H9 (cell line): ENCODE measurements around the gene ZDHHC3. TPM values are rescaled to one million over a fixed set of nuclear protein-coding genes. Genes with fewer than 3 reads are reported as not detected.

Experiments used
- DNase-seq: peaks from one replicate; pipeline ENCODE4 v3.0.0-alpha.2; 2017
- H2AFZ ChIP-seq: one replicate; pipeline ENCODE4 v1.6.1; 2013; ENCODE audit warnings: mild to moderate bottlenecking, low read length, control low read depth, moderate library complexity
- H2AK5ac ChIP-seq: 2 replicates; pipeline ENCODE4 v1.6.1; 2013; ENCODE audit warnings: low read length, control low read depth, mixed read lengths; ENCODE audit not compliant: insufficient read length
- H2BK120ac ChIP-seq: one replicate; pipeline ENCODE4 v1.6.1; 2013; ENCODE audit warnings: low read depth, mild to moderate bottlenecking, low read length, control low read depth, inconsistent platforms; ENCODE audit not compliant: poor library complexity, severe bottlenecking
- H2BK12ac ChIP-seq: 2 replicates; pipeline ENCODE4 v1.6.1; 2013; ENCODE audit warnings: low read length, control low read depth, mixed read lengths, low read depth; ENCODE audit not compliant: insufficient read length
- H2BK15ac ChIP-seq: 2 replicates; pipeline ENCODE4 v1.6.1; 2013; ENCODE audit warnings: low read depth, low read length, control low read depth
- H2BK20ac ChIP-seq: one replicate; pipeline ENCODE4 v1.6.1; 2013; ENCODE audit warnings: low read depth, mild to moderate bottlenecking, low read length, control low read depth, inconsistent platforms; ENCODE audit not compliant: poor library complexity, severe bottlenecking
- H2BK5ac ChIP-seq: 2 replicates; pipeline ENCODE4 v1.6.1; 2013; ENCODE audit warnings: low read length, control low read depth, mixed read lengths; ENCODE audit not compliant: insufficient read length
- H3K14ac ChIP-seq: 2 replicates; pipeline ENCODE4 v1.6.1; 2013; ENCODE audit warnings: low read length, control low read depth; ENCODE audit not compliant: insufficient read depth
- H3K18ac ChIP-seq: 2 replicates; pipeline ENCODE4 v1.6.1; 2013; ENCODE audit warnings: low read depth, mild to moderate bottlenecking, mixed read lengths, low read length, control low read depth; ENCODE audit not compliant: insufficient read length
- H3K23ac ChIP-seq: 2 replicates; pipeline ENCODE4 v1.6.1; 2013; ENCODE audit warnings: low read length, control low read depth, mixed read lengths, low read depth; ENCODE audit not compliant: insufficient read length
- H3K23me2 ChIP-seq: 2 replicates; pipeline ENCODE4 v1.6.1; 2013; ENCODE audit warnings: low read depth, mild to moderate bottlenecking, mixed read lengths, low read length, control low read depth; ENCODE audit not compliant: insufficient read length, poor library complexity, severe bottlenecking
- H3K27ac ChIP-seq: 2 replicates; pipeline ENCODE4 v1.5.1; 2013; ENCODE audit warnings: low read length, control low read depth, mixed read lengths, low read depth; ENCODE audit not compliant: insufficient read length
- H3K27me3 ChIP-seq: 2 replicates; pipeline ENCODE4 v1.6.1; 2013; ENCODE audit warnings: low read length, control low read depth, inconsistent platforms; ENCODE audit not compliant: insufficient read depth
- H3K4ac ChIP-seq: 2 replicates; pipeline ENCODE4 v1.6.1; 2013; ENCODE audit warnings: low read depth, mild to moderate bottlenecking, control low read depth, inconsistent platforms, low read length, moderate library complexity
- H3K4me1 ChIP-seq: 2 replicates; pipeline ENCODE4 v1.6.1; 2013; ENCODE audit warnings: low read length, control low read depth, inconsistent platforms; ENCODE audit not compliant: insufficient read depth
- H3K4me2 ChIP-seq: 2 replicates; pipeline ENCODE4 v1.6.1; 2013; ENCODE audit warnings: low read length, control low read depth, mixed read lengths; ENCODE audit not compliant: insufficient read length, insufficient read depth
- H3K56ac ChIP-seq: 2 replicates; pipeline ENCODE4 v1.6.1; 2013; ENCODE audit warnings: low read depth, mild to moderate bottlenecking, mixed read lengths, low read length, control low read depth; ENCODE audit not compliant: insufficient read length
- H3K79me1 ChIP-seq: 2 replicates; pipeline ENCODE4 v1.6.1; 2013; ENCODE audit warnings: low read depth, mild to moderate bottlenecking, moderate library complexity, low read length, control low read depth, inconsistent platforms; ENCODE audit not compliant: insufficient read depth, poor library complexity, severe bottlenecking
- H3K79me2 ChIP-seq: 2 replicates; pipeline ENCODE4 v1.6.1; 2013; ENCODE audit warnings: low read length, control low read depth, inconsistent platforms; ENCODE audit not compliant: insufficient read depth
- H3K9ac ChIP-seq: 2 replicates; pipeline ENCODE4 v1.6.1; 2013; ENCODE audit warnings: low read length, control low read depth, mixed read lengths; ENCODE audit not compliant: insufficient read length; ENCODE audit errors: extremely low read depth
- H3K9me3 ChIP-seq: one replicate; pipeline ENCODE4 v1.6.1; 2013; ENCODE audit warnings: low read depth, low read length, inconsistent platforms; ENCODE audit not compliant: control insufficient read depth
- H3T11ph ChIP-seq: one replicate; pipeline ENCODE4 v1.6.1; 2013; ENCODE audit warnings: mild to moderate bottlenecking, low read length, control low read depth, inconsistent platforms
- H4K20me1 ChIP-seq: one replicate; pipeline ENCODE4 v1.6.1; 2013; ENCODE audit not compliant: control insufficient read depth, insufficient read length, insufficient read depth
- H4K5ac ChIP-seq: 2 replicates; pipeline ENCODE4 v1.6.1; 2013; ENCODE audit warnings: low read depth, mild to moderate bottlenecking, mixed read lengths, low read length, control low read depth; ENCODE audit not compliant: insufficient read length
- H4K8ac ChIP-seq: replicated peaks from 2 replicates; pipeline ENCODE4 v1.6.1; 2013; ENCODE audit warnings: low read length, control low read depth, mixed read lengths, low read depth; ENCODE audit not compliant: insufficient read length
- H4K91ac ChIP-seq: 2 replicates; pipeline ENCODE4 v1.6.1; 2013; ENCODE audit warnings: low read depth, mild to moderate bottlenecking, moderate library complexity, mixed read lengths, low read length, control low read depth; ENCODE audit not compliant: insufficient read length
- H3K27ac Mint-ChIP-seq, 3 experiments: 2 replicates in 2 of 3; 3 replicates in 1 of 3; pipeline ENCODE4 v1.8.0; 2020 to 2021; ENCODE audit warnings: mixed read lengths in 3 of 3, mild to moderate bottlenecking in 1 of 3, moderate library complexity in 1 of 3
- H3K27me3 Mint-ChIP-seq: 2 replicates; pipeline ENCODE4 v1.8.0; 2021; ENCODE audit warnings: low read depth, mild to moderate bottlenecking, moderate library complexity, mixed read lengths
- H3K36me3 Mint-ChIP-seq, 3 experiments: 2 replicates in 2 of 3; 3 replicates in 1 of 3; pipeline ENCODE4 v1.8.0; 2020 to 2021; ENCODE audit warnings: low read depth in 3 of 3, mixed read lengths in 3 of 3; ENCODE audit not compliant: insufficient read depth in 1 of 3
- H3K4me1 Mint-ChIP-seq, 2 experiments: 2 replicates each; pipeline ENCODE4 v1.8.0; 2020; ENCODE audit warnings: mixed read lengths in 2 of 2
- H3K4me3 Mint-ChIP-seq, 2 experiments: 2 replicates in 1 of 2; 3 replicates in 1 of 2; pipeline ENCODE4 v1.8.0; 2020 to 2021; ENCODE audit warnings: mild to moderate bottlenecking in 2 of 2, mixed read lengths in 2 of 2, moderate library complexity in 1 of 2
- H3K9me3 Mint-ChIP-seq, 2 experiments: 2 replicates in 1 of 2; 3 replicates in 1 of 2; pipeline ENCODE4 v1.8.0; 2020; ENCODE audit warnings: mild to moderate bottlenecking in 2 of 2, mixed read lengths in 2 of 2, moderate library complexity in 1 of 2
- CTCF ChIP-seq: fragments of 200-600 bp; sonication (generic); conservative IDR thresholded peaks from 3 replicates; pipeline ENCODE4 v1.8.0; 2021; ENCODE audit warnings: antibody characterized with exemption, mild to moderate bottlenecking
- WGBS: extraction: QIAGEN DNeasy Blood & Tissue Kit; methylation state at CpG from one replicate; pipeline ENCODE4 v1.1.7; 2013; ENCODE audit warnings: missing lambda C conversion rate, low lambda C conversion rate, mixed read lengths; ENCODE audit not compliant: insufficient read length; ENCODE audit errors: extremely low coverage; 5-methylcytosine and 5-hydroxymethylcytosine counted together
- total RNA-seq: library from RNA; stranded (reverse); gene quantifications from 2 replicates; pipeline ENCODE4 v1.2.1, GENCODE V29; 2021

The ZDHHC3 gene
- total RNA-seq, 1 experiment from 2014 or later: 71.3 TPM

GRCh38 chr3:45001738-45002137, 25.8 kb upstream of the ZDHHC3 start:
- no CpG with 5 or more reads among the region's 3 CpGs for WGBS
- H3K27ac Mint-ChIP-seq: no peak overlapping the region
- H3K4me3 Mint-ChIP-seq: no peak overlapping the region
- H3K56ac ChIP-seq: no peak overlapping the region
- H4K8ac ChIP-seq: no peak overlapping the region
- H2BK15ac ChIP-seq: no peak overlapping the region
- no peak overlapping the region for H3K4me2 ChIP-seq
- no peak overlapping the region for H4K91ac ChIP-seq
- H3K79me1 ChIP-seq: no peaks in the 10 kb centered on the region
- peak; percentile 24; the same call in 1 of the 3 replicates for TF ChIP-seq CTCF
- H2BK12ac ChIP-seq: no peak overlapping the region
- no peak overlapping the region for H2BK5ac ChIP-seq
- DNase-seq: no peak
- no peak overlapping the region for H3K4ac ChIP-seq
- no peak overlapping the region for H3K9ac ChIP-seq
- no peak overlapping the region for H2AK5ac ChIP-seq
- no peak overlapping the region for H4K5ac ChIP-seq
- H3K18ac ChIP-seq: no peak overlapping the region
- no peak overlapping the region for H3K14ac ChIP-seq
- peaks cover 5% of the 10 kb centered on the region for H3K9me3 ChIP-seq
- no peaks in the 10 kb centered on the region for H3K79me2 ChIP-seq
- peaks cover 62 to 90% (median 86%) of the 10 kb centered on the region in 3 experiments for H3K36me3 Mint-ChIP-seq
- no peak overlapping the region for H2BK20ac ChIP-seq
- H2AFZ ChIP-seq: no peak overlapping the region
- H3K4me1 ChIP-seq: no peaks in the 10 kb centered on the region
- H3K23ac ChIP-seq: no peak overlapping the region
- no peaks in the 10 kb centered on the region for H3K27me3 Mint-ChIP-seq
- no peak overlapping the region for H3T11ph ChIP-seq
- no peaks in the 10 kb centered on the region for H3K4me1 Mint-ChIP-seq
- H4K20me1 ChIP-seq: no peaks in the 10 kb centered on the region
- no peak overlapping the region for H2BK120ac ChIP-seq
- H3K9me3 Mint-ChIP-seq: peaks cover 18 to 21% of the 10 kb centered on the region in 2 experiments
- no peak overlapping the region for H3K27ac ChIP-seq
- H3K27me3 ChIP-seq: no peaks in the 10 kb centered on the region
- no peaks in the 10 kb centered on the region for H3K23me2 ChIP-seq
